GM12873 (cell line): ENCODE data around the gene SLC30A10.

Experiments used
- CTCF ChIP-seq: IDR thresholded peaks from 2 replicates; pipeline ENCODE4 v1.5.1; 2012; ENCODE audit warnings: low read depth, mild to moderate bottlenecking, moderate library complexity, low read length, control low read depth; ENCODE audit not compliant: insufficient read depth; ENCODE audit errors: missing control alignments

The SLC30A10 gene

GRCh38 chr1:219927956-219928790 lies at the start of gene SLC30A10:
SLC30A10 (minus strand) TSS chr1:219928557; CDS start chr1:219928440, 117 bp downstream.
- peak; percentile 22 for TF ChIP-seq CTCF

DNA sequence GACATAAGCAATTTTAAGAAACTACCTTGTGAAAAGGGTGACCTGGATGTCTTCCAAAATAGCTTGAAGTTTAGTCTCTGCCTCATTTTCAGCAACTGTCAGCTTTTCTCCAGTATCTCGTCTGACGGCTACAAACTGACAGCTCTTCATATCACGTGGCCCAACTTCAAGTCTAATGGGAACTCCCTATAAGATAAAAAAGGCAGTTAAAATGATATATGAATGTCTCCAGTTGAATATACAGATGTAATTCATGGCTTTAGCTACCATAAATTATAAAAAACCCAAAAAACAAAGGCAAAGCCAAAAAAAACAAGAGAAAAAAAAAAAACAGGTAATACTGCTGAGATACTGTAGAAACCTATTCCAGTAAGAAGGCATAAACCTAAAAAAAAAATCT lies 44.9 kb upstream of the SLC30A10 start:
- no peak for TF ChIP-seq CTCF

GRCh38 chr1:219967361-219967760 lies 39.0 kb upstream of the SLC30A10 start:
- no peak for TF ChIP-seq CTCF

DNA sequence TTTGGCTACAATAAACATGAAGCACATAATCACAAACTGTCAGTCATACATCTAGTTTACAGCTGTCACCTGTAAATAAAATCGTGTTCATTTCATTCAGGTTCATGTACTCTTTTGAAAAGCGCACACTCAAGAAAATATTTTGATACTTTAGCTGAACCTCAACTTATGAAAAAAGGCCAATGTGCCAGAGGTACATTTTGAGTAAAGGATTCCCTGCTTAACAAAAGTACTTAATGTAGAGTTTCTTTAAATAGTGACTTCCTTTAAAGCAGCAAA lies 37.7 kb upstream of the SLC30A10 start:
- no peak for TF ChIP-seq CTCF

DNA sequence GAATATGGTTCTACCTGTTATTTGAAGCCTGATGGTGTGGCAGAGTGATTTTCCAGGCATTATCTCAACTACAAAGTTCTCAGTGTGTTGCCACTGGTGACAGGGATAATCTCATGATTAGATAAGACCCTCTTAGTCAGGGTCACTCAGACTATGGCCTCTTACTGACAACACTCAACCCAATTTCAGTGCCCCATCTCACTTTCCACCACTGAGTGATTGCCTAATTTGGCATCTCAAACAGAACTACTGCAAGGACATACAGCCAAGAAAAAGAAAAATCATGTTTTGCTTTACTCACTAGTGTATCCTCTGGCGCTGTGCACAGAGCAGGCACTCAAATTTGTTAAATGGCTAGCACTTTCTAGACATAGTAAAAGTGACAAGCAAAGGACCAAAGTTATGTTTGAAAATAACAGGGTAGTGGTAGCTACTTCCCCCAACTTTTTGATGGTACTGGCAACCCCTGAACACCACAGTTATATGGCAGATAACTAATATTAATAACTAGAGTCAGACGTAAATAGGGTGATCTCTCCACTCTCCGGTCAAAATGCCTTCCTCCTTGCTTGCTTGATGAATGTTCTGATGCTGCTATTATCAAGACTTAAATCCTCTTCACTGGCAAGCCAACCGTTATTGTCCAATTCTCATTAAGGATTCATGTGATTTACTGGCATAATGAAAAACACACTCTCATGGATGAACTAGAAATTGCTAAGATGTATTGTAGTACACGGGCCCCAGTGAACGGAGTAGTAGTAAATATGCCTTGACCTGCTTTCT lies 37.1 kb upstream of the SLC30A10 start:
- no peak for TF ChIP-seq CTCF

GRCh38 chr1:219963432-219963831 lies 35.1 kb upstream of the SLC30A10 start:
- TF ChIP-seq CTCF = no peak

DNA sequence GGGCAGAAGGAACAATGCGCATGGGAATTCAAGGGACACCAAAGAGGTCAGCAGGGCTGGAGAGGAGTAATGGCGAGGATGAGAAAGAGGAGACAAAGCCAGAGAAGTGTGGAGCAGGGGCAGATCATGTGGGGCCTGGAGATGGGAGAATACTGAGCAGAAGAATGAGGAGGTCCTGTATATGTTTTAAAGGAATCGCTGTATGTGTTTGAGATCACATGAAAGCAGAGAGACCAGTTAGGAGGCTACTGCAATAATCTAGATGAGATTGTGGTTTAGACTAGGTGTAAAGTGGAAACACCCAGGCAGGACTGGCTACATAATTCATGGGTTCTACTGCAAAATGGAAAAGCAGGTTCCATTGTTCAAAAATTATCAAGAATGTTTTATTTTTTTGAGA lies 33.3 kb upstream of the SLC30A10 start:
- no peak for TF ChIP-seq CTCF
